BJ (cell line): ENCODE measurements around the gene OSGIN1. TPM values are rescaled to one million over a fixed set of nuclear protein-coding genes. Genes with fewer than 3 reads are reported as not detected.

Experiments used
- polyA plus RNA-seq: library from polyadenylated mRNA; depleted of rRNA; stranded (reverse); fragments of >200 nt; gene quantifications from 2 replicates; pipeline ENCODE4 v1.2.3, GENCODE V29; 2011; rRNA removed

Gene OSGIN1
- polyA plus RNA-seq, 1 experiment = 5.1 TPM

Other genes with a start within 250 kb of the OSGIN1 start
- 165 and 217 TPM in 2 replicates for gene HSBP1, start 145.3 kb upstream of the OSGIN1 start, polyA plus RNA-seq
- gene MLYCD, start 54.1 kb upstream of the OSGIN1 start, polyA plus RNA-seq = 2.1 and 2.6 TPM in 2 replicates
- gene NECAB2, start 15.0 kb downstream of the OSGIN1 start, polyA plus RNA-seq = 0.06 and 0.15 TPM in 2 replicates
- not detected in 2 replicates for gene SLC38A8, start 89.6 kb downstream of the OSGIN1 start, polyA plus RNA-seq
- gene MBTPS1, start 163.7 kb downstream of the OSGIN1 start, polyA plus RNA-seq = 72.6 and 89.7 TPM in 2 replicates
- gene HSDL1, start 191.9 kb downstream of the OSGIN1 start, polyA plus RNA-seq = 12.1 and 15.5 TPM in 2 replicates
- gene DNAAF1, start 192.1 kb downstream of the OSGIN1 start, polyA plus RNA-seq = not detected in 2 replicates
- gene TAF1C, start 233.8 kb downstream of the OSGIN1 start, polyA plus RNA-seq = 12.8 and 23.4 TPM in 2 replicates
- gene ADAD2, start 237.9 kb downstream of the OSGIN1 start, polyA plus RNA-seq = not detected in 2 replicates